Hepatocyte (in vitro differentiated cells): ENCODE data around the gene LILRA6. TPM values are rescaled to one million over a fixed set of nuclear protein-coding genes. Genes with fewer than 3 reads are reported as not detected.
A peak's percentile ranks its signal among the peaks of the same experiment; 100 is the strongest.

Experiments used
- DNase-seq: peaks from one replicate; pipeline ENCODE4 v3.0.0-alpha.2; 2016; ENCODE audit warnings: low spot score
- H2AFZ ChIP-seq: fragments of 200-600 bp; sonication (generic); 2 replicates; pipeline ENCODE4 v1.6.0; 2016; ENCODE audit warnings: antibody characterized with exemption, mild to moderate bottlenecking
- H3K27ac ChIP-seq: fragments of 200-600 bp; sonication (generic); 2 replicates; pipeline ENCODE4 v1.5.1; 2016; ENCODE audit warnings: mild to moderate bottlenecking
- H3K27me3 ChIP-seq: fragments of 200-600 bp; sonication (generic); 2 replicates; pipeline ENCODE4 v1.6.1; 2016
- H3K36me3 ChIP-seq: fragments of 200-600 bp; sonication (generic); replicated peaks from 2 replicates; pipeline ENCODE4 v1.5.1; 2016; ENCODE audit warnings: low read depth; ENCODE audit not compliant: insufficient read depth
- H3K4me1 ChIP-seq: fragments of 200-600 bp; sonication (generic); 2 replicates; pipeline ENCODE4 v1.5.1; 2016; ENCODE audit warnings: mild to moderate bottlenecking, moderate library complexity; ENCODE audit not compliant: insufficient read depth
- H3K4me2 ChIP-seq: fragments of 200-600 bp; sonication (generic); 2 replicates; pipeline ENCODE4 v1.6.0; 2016
- H3K4me3 ChIP-seq: fragments of 200-600 bp; sonication (generic); 2 replicates; pipeline ENCODE4 v1.5.1; 2016; ENCODE audit warnings: mild to moderate bottlenecking
- H3K79me2 ChIP-seq: fragments of 200-600 bp; sonication (generic); 2 replicates; pipeline ENCODE4 v1.6.0; 2017; ENCODE audit warnings: mild to moderate bottlenecking
- H3K9me2 ChIP-seq: fragments of 200-600 bp; sonication (generic); replicated peaks from 2 replicates; pipeline ENCODE4 v1.6.0; 2017; ENCODE audit warnings: mild to moderate bottlenecking; ENCODE audit not compliant: insufficient read depth
- H3K9me3 ChIP-seq: fragments of 200-600 bp; sonication (generic); 2 replicates; pipeline ENCODE4 v1.5.1; 2016; ENCODE audit warnings: low read depth, mild to moderate bottlenecking
- H4K20me1 ChIP-seq: fragments of 200-600 bp; sonication (generic); 2 replicates; pipeline ENCODE4 v1.6.0; 2016; ENCODE audit warnings: mild to moderate bottlenecking; ENCODE audit not compliant: insufficient read depth, poor library complexity, severe bottlenecking
- EZH2 ChIP-seq: fragments of 200-600 bp; sonication (generic); IDR thresholded peaks from 2 replicates; pipeline ENCODE4 v1.6.1; 2016; ENCODE audit warnings: antibody characterized with exemption, mild to moderate bottlenecking, borderline replicate concordance
- EZH2phosphoT487 ChIP-seq: fragments of 200-600 bp; sonication (generic); IDR thresholded peaks from one replicate; pipeline ENCODE4 v1.6.1; 2018; ENCODE audit warnings: antibody characterized with exemption, mild to moderate bottlenecking, low read depth, moderate library complexity; ENCODE audit not compliant: unreplicated experiment, severe bottlenecking
- WGBS: methylation state at CpG from one replicate; pipeline ENCODE4 v1.1.6; 2016; ENCODE audit warnings: low lambda C conversion rate; ENCODE audit errors: missing lambda C conversion rate; 5-methylcytosine and 5-hydroxymethylcytosine counted together
- polyA plus RNA-seq: library from polyadenylated mRNA; unstranded; fragments of >200 nt; fragmentation: Nextera tagmentation; extraction: Ambion mirVana; gene quantifications from 2 replicates; pipeline ENCODE4 v1.2.1, GENCODE V29; 2016
- total RNA-seq: library from RNA; depleted of rRNA; stranded (reverse); fragments of >200 nt; gene quantifications from 2 replicates; pipeline ENCODE4 v1.2.3, GENCODE V29; 2014
- TF ChIP-seq, protein P1 (sequence below): fragments of 200-600 bp; sonication (generic); IDR thresholded peaks from 2 replicates; pipeline ENCODE4 v1.5.1; 2016; ENCODE audit warnings: antibody characterized with exemption, mild to moderate bottlenecking; ENCODE audit not compliant: poor library complexity

LILRA6 gene
- total and polyA plus RNA-seq, 2 experiments from 2014 or later, result 0.36 TPM; not detected in 1

DNA sequence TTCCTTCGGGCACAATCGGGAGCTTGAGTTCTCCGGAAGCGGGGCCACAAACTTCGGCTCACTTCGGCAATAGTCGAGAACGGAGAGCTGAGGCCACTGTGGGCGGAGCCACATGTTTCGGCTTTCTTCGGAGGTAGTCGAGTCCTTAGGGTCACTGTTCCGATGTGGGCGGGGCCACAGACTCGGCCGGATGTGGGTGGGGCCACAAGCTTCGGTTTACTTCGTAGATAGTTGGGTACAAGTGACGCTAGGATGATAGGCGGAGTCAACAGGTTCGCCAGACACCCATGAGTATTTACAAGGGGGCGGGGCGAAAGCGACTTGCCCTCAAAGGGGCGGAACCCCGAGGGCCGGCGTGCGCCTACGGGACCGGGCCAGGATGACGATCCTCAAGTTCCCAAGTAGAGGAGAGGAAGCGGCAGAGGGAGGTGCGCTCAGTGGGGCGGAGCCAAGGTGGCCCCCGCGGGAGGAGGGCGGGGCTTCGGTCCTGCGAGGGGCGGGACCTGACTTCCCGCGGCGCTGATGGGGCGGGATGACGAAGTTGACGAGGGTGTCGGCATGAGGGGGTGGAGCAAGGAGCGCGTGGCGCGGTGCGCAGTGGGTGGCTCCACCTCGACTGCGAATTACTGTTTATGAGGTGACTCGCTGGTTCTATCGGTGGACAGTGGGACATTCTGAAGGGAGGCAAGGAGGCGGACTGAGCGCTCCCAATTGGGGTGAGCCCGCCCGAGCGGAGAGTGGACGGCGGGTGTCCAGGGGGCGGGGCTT is 52.7 kb downstream of the LILRA6 start:
- peak overlapping the region; percentile 92 for H3K27ac ChIP-seq
- H4K20me1 ChIP-seq, result no peaks in the 10 kb centered on the region
- peak overlapping the region; percentile 52 for H3K4me2 ChIP-seq
- peaks cover 10% of the 10 kb centered on the region for H3K4me1 ChIP-seq
- DNase-seq, result peak; percentile 100
- WGBS, result 2% methylated on average over 45 of the region's 65 CpGs
- peaks cover 43% of the 10 kb centered on the region for H3K79me2 ChIP-seq
- H3K9me3 ChIP-seq, result no peaks in the 10 kb centered on the region
- no peak overlapping the region for H3K4me3 ChIP-seq
- H2AFZ ChIP-seq, result no peak overlapping the region
- no peaks in the 10 kb centered on the region for H3K27me3 ChIP-seq
- TF ChIP-seq, protein P1, sequence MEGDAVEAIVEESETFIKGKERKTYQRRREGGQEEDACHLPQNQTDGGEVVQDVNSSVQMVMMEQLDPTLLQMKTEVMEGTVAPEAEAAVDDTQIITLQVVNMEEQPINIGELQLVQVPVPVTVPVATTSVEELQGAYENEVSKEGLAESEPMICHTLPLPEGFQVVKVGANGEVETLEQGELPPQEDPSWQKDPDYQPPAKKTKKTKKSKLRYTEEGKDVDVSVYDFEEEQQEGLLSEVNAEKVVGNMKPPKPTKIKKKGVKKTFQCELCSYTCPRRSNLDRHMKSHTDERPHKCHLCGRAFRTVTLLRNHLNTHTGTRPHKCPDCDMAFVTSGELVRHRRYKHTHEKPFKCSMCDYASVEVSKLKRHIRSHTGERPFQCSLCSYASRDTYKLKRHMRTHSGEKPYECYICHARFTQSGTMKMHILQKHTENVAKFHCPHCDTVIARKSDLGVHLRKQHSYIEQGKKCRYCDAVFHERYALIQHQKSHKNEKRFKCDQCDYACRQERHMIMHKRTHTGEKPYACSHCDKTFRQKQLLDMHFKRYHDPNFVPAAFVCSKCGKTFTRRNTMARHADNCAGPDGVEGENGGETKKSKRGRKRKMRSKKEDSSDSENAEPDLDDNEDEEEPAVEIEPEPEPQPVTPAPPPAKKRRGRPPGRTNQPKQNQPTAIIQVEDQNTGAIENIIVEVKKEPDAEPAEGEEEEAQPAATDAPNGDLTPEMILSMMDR, result no peak
- TF ChIP-seq EZH2 (no peak), EZH2phosphoT487 (no peak)
- H3K36me3 ChIP-seq, result no peaks in the 10 kb centered on the region
- no peaks in the 10 kb centered on the region for H3K9me2 ChIP-seq

DNA sequence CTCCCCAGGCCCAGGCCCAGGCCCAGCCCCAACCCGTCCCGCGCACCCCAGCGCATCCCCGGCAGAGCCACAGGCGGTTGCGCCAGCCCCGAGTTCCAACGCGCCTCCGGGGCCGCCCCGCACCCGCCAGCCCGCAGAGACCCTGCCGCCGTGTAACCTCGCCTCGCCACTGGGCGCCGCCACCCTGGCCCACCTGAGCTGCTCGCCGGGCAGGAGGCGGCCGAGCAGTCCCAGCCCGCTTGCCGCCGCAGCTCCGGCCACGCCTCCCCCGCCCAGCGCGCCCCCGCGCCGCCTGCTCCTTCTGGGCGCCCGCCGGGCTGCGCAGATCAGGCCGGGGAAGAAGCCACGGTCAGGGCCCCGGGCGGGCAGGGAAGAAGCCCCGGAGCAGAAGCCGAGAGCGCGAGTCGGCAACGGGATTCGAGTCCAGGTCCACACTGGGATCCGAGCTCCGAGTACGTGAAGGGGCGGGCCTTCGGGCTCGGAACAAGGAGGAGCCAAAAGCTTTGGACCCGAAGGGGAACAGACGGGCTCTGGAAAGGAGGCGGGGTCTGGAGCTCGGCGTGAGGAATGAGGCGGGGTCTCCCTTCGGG is 53.4 kb downstream of the LILRA6 start, which contains the start of gene MBOAT7:
Gene MBOAT7, minus strand, starts transcription at position 436 of the 590 bp plus-strand sequence. CDS start 1,072 bp downstream, outside the sequence.
- Histone ChIP-seq H3K79me2 (peaks cover 40% of the 10 kb centered on the region), H3K4me1 (peaks cover 10% of the 10 kb centered on the region), H2AFZ (no peak within 1 kb of the TSS), H3K36me3 (no peaks in the 10 kb centered on the region), H3K27ac (peak within 1 kb of the TSS; percentile 92), H3K9me2 (no peaks in the 10 kb centered on the region), H3K4me2 (peak within 1 kb of the TSS; percentile 89), H4K20me1 (no peaks in the 10 kb centered on the region), H3K9me3 (no peaks in the 10 kb centered on the region), H3K4me3 (peak within 1 kb of the TSS; percentile 24), H3K27me3 (no peaks in the 10 kb centered on the region)
- whole genome bisulfite sequencing, result under 1% methylated on average over 55 of the region's 64 CpGs
- no peak for DNase-seq
- TF ChIP-seq EZH2phosphoT487 (no peak), EZH2 (no peak)
- TF ChIP-seq, protein P1, result peak; percentile 43

- DNase-seq, result peak; percentile 79
- no peaks in the 10 kb centered on the region for H3K9me2 ChIP-seq
- 22% methylated on average over 11 of the region's 12 CpGs for WGBS
- no peaks in the 10 kb centered on the region for H3K27me3 ChIP-seq
- peak overlapping the region; percentile 24 for H3K4me3 ChIP-seq
- no peaks in the 10 kb centered on the region for H4K20me1 ChIP-seq
- peaks cover 10% of the 10 kb centered on the region for H3K4me1 ChIP-seq
- no peak for TF ChIP-seq EZH2
- TF ChIP-seq, protein P1, result no peak
- no peak for TF ChIP-seq EZH2phosphoT487
- peak overlapping the region; percentile 89 for H3K4me2 ChIP-seq
- H3K9me3 ChIP-seq, result no peaks in the 10 kb centered on the region
- peaks cover 33% of the 10 kb centered on the region for H3K79me2 ChIP-seq
- no peaks in the 10 kb centered on the region for H3K36me3 ChIP-seq
- peak overlapping the region; percentile 92 for H3K27ac ChIP-seq
- no peak overlapping the region for H2AFZ ChIP-seq
Observed at GRCh38 chr19:54188215-54188871, 54.2 kb downstream of the LILRA6 start.
